ENCODE measurements around the gene EGFLAM.

The EGFLAM gene

DNA sequence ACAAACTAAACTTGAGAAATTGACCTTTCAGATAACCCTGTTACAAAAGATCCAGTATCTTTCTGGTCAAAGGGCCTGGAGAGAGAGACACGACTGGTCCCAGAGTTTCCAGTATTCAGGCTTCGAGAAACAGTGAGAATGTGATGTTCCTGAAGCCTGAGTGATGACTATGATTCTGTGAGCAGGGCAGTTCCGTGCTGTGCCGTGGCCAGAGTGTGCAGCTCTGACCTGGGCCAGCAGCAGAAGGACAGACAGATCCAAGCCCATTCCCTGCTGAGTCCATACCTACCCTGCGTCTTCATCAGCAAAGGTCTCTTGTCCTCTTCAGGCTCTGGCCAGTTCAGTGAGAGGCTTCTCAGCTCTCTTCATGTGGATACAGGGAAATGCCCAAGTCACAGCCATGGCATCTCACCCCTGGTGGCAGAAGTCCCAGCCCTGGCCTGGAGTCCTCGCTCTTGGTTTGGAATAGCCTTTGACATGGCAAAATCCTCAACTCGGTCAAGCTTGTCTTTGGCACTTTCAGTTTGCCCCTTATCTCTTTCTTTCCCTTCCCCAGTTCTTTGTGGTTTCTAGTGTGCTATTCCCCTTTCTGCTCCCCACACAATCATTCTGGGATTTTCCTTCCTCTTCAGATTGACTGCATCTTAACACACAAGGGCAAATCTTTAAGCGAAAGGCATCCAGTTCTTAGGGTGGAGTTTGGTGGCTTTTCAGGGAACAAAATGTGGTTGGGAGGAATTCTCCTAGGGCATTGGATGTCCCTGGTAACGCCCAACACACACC lies 190.4 kb downstream of the EGFLAM start:
- no peak for DNase-seq (ENCODE audit: low spot score)

DNA sequence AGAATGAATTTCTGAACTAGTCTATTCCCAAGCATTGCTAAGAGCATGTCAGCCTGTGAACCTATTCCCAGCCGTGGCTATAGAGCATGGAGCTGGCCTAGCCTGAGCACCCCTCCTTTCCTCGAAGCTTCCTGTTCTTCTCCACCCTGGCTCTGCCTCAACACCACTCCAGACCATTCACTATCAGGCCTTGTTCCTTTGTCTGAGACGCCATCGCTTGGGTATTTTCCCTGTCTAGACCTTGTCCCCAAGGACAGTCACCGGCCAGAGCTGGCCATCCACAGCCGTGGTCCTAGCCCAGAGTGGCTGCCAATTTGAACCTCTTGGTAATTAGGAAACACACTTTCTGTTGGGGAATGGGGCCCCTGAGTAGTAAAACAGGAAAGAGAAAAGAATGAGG lies 192.3 kb downstream of the EGFLAM start:
- DNase-seq (ENCODE audit: low spot score) = no peak

DNA sequence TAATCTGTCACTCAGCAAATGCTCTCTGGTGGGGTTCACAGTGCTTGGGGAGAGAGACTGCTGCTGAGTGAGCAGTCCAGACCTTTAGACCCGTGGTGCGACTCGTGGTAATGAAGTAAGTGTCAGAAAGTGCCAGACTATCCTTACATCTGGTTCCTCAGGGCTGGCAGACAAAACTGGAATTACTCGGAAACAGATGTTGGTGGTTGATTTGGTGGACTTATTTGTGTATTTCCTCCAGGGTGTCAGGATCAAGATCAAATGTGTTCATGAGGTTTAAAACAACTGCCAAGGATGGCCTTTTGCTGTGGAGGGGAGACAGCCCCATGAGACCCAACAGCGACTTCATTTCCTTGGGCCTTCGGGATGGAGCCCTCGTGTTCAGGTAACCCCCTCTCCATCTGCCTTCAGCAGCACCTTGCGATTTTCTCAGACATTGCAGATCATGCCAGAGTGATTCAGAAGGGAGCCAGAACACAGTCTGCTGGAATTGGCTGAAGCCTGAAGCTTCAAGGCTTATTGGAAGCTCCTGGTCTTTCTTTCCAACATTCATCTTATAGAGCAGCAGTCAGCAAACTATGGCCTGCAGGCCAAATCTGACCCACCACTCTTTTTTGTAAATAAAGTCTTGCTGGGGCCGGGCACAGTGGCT lies 192.8 kb downstream of the EGFLAM start:
- no peak for DNase-seq (ENCODE audit: low spot score)

DNA sequence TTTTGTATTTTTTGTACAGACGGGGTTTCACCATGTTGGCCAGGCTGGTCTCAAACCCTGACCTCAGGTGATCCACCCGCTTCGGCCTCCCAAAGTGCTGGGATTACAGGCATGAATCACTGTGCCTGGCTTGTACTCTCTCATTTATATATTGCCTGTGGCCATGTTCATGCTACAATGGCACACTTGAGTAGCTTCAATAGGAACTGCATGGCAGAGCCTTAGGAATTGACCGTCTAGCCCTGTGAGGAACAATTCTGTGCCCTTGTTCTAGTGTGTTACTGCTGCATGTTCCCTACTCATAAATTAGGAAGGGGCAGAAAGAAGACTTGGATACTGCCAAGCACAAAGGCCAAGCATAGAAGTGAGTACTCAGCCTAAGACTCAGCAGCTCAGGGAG lies 193.8 kb downstream of the EGFLAM start:
- no peak for DNase-seq (ENCODE audit: low spot score)

DNA sequence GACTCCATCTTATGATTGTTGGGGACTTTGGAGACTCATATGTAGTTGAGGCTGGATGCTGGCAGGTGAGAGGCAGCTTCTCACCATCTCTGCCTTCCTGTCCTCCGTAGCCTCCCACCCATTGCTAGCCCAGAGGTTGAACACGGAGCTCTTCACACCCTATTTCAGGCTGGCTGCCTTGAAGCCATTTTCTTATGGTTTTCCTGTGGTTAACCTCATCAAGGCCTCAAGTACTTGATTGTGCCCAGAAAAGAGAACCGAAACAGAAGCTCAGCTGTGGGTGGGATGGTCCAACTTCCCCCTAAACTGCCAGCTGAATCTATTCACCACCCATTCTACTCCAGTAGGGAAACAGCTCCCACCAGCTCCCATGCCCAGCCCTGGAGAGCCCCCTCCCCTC lies 195.1 kb downstream of the EGFLAM start:
- DNase-seq (ENCODE audit: low spot score) = no peak

DNA sequence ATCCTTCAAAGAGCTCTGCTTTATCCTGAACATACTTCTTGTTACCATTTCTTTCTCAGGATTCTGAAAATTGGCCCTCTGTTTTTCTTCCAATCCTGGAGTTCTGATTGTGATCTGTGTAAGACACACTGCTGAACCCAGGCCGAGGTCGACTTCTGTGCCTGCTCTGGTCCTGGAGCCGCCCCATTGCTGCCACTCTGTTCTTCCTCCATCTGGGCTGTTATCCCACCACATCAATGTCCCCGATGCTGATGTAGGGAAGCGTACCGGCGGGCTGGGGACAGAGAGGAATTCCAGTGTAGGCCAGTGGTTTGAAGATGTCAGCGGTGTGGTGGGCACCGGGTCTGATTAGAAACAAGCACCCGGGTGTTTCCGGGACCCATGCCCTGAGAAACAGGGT lies 195.6 kb downstream of the EGFLAM start:
- DNase-seq (ENCODE audit: low spot score) = no peak

DNA sequence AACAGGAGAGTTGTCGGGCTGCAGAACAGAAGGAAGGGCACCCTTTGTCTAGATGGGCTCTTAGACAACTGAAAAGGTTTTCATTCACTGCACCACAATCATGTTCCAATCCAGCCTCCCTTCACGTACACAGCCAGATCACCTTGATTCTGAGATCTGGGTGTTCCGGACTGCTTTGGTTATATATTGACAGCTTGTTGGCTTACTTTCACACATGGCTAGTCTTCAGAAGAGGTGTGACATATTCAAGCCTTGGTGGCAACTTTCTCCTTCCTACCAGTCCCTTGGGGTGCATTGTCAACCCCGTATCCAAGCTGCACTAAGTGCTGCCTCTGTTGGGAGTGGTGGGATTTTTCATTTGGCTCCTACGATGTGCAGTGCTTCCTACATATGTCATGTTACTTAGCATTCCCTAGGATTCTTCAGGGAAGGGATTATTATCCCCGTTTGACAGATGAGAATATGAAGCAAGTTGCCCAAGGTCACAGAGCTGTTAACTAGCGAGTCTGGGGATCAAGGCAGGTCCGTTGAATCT lies 197.5 kb downstream of the EGFLAM start:
- no peak for DNase-seq (ENCODE audit: low spot score)

DNA sequence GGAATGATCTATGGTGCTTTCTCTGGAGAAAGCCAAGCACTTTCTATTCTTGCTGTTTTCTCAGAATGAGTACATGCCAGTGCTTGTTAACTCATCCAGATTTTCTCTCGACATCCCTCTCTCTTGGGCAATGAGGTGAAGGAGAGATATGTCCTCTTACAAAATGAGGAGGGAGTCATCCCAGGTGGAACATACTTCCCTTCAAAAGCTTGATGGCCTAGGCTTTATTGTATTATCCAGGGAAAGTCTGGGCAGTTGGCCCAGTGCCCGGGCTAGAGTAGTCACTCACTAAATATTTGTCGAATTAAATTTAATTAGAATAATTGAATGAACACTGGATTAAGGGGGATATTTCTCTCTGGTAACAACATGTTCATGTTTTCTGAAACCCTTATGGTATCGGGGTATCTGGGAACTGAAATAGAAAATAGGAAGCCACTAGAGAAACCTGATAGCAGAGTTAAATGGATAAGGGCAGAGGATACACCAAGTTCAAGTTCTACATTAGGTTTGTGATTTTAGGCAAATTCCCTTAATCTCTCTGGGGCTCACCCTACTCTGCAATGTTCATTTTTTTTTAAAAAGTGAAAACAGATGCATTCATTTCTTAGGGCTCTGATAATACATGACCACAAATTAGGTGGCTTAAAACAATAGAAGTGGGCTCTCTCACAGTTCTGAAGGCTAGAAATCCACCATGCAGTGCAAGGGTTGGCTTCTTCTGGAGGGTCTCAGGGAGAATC lies 198.5 kb downstream of the EGFLAM start:
- no peak for DNase-seq (ENCODE audit: low spot score)

DNA sequence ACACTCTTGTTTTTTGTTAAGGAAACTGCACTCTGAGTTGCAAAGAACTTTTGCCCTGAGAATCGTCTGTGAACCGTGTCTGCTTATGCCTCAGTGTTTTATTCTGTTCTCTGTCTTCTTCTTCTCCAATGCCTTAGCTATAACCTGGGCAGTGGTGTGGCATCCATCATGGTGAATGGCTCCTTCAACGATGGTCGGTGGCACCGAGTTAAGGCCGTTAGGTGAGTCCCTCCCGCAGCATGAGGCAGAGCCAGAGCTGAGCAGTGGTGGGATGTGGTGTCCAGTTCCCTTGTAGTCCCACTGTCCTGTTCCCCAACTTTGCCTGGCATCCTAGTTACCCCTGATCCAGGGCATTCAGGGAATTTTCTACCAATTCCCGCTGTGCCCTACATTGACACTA lies 199.8 kb downstream of the EGFLAM start:
- DNase-seq (ENCODE audit: low spot score) = no peak

DNA sequence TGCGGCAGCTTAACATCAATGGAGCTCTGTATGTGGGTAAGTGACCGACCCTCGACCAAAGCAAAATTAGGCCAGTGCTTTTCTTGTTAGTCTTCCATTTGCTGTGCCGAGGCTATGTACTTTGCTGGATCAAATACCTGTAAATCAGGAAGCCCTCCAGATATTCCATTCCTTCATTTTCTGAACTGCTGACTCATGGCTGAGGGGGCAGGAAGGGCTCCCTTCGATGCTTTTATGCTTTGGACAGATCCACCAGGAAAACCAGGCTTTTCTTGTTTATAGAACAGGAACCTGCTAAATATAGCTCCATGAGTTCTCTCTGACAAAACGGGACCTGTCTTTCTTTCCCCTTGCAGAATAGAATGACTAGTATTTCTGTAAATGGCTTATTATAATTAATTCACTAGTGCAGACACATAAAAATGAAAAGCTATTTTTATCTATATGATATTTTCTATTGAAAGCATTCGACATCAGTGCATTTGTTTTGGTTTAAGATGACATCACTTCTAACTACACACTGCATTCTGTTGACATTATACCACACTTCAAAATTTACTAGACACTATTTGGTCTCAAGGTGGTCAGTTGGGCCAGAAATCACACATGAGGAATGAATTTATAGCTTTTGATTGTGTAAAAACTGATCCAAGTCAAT lies 204.7 kb downstream of the EGFLAM start:
- DNase-seq (ENCODE audit: low spot score) = no peak

DNA sequence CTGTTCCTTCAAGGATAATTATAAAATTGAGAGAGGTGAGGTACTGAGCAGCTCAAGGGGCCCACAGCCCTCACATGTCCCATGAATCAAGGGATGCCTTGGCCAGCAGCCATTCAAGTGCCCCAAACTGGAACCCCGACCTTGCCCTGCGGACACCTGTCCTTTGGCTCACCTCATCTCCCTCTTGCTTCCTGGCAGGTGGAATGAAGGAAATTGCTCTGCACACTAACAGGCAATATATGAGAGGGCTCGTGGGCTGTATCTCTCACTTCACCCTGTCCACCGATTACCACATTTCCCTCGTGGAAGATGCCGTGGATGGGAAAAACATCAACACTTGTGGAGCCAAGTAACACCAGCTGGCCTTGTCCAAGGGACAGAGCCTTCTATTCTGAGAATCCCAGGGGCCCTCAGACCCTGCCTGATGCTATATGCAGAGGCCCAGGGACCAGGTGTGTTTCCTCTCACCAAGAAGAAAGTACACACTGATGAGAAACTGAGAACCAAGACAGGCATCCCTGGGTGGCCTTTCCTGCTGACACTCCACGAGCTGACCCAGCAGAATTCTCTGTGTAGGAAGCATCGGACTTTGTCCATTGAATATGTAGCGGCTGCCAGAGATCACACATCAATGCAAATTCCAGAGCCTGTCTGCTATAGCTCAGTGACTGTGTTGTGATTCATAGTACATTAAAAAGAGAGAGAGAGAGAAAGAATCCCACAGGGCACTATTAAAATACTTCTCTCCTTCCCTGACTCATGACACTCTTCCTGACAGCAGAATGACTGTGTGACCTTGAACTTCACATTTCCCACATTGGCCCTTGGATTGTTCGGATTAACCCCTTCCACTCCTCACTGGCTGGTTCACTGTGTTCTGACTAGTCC lies 205.5 kb downstream of the EGFLAM start:
- peak; percentile 74 for DNase-seq (ENCODE audit: low spot score)

DNA sequence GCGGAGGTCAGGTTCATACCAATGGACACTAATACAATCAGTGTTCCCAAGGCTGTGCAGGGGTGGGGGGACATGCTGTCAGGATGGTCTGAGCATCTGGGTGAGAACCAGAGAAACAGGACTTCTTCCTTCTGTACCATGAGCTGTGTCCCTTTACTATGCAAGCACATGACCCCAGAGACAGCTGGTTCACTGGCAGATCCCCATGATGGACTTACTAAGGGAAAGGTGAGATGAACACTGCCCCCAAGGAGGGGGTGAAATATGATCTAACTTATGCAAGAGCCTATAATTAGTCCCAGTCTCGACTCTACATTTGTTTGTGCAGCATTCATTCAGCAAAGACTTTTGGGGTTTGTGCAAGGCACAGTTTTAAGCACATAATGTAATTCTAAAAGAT lies 206.7 kb downstream of the EGFLAM start:
- DNase-seq (ENCODE audit: low spot score) = no peak

DNA sequence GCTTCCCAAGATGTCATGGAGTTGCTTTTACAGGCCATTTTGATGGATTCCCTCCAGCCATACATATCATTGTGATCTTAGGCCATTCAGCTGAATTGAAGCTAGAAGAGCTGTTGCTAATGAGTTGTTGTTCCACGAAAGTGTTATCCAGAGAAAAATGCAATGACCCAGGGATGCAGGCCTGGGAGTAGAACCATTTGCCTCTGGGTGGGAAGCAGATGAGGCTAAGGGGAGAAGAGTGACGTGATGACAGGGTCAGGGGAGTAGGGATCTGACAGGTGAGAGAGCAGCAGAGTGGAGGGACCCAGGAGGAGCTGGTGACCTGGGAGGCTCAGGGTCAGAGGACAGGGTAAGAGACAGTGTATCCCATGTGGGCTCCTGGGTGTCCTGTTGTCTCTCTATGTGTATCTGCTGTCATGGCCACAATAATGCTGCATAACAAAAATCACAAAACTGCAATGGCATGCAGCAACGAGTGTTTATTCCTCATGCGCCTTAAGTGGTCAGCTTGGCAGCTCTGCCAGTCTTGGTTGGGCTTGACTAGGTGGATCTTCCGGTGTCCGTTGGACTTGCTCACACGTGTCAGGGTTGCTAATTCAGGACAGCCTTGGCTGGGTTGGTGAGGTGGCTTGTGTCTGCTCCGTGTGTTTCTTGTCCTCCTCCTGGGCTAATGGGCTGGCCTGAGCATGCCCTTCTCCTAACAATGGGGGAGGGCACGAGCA lies 207.5 kb downstream of the EGFLAM start:
- no peak for DNase-seq (ENCODE audit: low spot score)

DNA sequence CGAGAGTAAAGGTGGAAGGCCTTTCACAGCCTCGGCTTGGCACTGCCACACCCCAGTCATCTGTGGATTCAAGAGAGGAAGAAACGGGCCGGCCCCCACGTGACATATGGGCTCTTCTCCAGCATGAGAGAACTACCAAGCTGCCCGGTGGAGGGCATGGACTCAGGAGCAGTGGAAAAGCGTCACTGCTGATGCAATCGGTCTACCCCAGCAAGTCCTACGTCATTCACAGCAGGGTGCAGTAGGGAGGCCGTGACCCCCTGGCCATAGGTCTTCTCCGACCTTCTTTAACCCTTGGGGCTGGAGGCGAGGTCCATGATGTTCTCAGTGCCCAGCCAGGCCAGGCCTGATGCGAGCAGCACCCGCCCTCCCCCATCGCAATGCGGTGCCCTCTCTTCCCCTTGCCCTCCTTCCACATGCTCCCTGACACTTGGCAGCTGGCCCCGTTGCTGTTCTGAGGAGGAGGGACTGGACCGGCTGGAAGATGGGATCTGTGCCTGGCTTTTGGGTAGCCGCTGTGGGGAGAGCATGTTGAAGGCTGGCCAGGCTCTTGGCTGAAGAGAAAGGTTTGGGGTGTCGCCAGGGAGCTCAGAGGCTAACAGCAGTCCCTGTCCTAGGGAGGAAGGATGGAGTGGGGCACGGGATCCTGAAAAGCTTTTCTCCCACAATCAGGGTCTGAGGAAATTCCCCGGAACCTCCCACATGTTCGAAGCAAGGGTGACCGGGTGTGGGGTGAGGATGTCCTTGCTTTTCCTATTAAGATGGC lies 208.2 kb downstream of the EGFLAM start:
- no peak for DNase-seq (ENCODE audit: low spot score)

DNA sequence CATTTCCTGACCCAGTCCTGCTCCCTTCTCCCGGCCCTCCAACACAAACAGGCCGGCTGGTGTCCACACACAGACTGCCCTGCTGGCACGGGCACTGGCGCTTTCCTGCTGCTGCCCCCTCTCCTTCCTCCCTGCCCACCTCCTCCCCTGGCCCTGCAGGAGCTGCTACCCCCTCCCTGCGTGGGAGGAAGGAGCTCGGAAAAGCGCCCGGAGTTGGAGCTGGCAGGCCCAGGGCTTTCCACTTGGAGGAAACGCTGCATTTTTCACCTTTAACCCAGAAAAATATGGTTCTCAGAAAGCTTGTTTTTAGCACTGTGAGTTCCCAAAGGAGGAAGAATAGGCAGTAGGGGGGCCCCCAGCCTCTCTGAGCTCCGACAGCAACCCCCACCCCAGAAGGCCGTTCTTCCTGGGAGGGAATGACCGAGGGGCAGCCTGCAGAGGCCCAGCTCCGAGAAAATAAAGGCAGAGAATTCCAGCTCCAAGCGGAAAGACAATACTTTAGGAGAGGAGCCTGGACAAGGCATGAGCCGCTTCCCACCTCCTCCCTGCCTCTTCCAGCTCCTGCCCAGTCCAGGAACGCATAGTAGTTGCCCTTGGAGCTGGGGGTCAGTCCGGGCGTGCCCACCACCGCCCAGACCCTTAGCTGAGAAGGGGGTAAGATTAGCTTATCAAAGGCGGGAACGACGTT lies 209.1 kb downstream of the EGFLAM start:
- no peak for DNase-seq (ENCODE audit: low spot score)

DNA sequence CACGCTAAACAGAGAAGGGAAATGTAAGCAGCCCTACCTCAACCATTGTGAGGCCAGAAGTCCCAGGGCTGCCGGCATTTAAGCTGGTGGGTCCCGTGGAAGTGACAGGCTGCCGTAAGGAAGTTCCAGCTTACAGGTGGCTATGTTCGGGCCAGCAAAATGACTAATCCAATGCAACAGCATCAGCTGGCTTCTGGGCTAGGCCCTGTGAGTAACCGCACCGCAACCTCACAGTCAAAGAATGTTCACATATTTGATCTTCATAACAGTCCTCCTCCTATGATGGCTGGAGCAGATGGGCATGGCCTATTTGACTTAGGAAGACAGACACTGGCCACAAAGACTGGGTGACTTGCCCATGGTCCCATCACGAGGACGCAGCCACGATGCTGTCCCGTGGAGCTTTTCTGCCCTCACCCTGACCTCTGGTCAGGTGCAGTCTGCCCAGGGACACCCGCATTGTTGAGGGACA lies 209.9 kb downstream of the EGFLAM start:
- DNase-seq (ENCODE audit: low spot score) = no peak

DNA sequence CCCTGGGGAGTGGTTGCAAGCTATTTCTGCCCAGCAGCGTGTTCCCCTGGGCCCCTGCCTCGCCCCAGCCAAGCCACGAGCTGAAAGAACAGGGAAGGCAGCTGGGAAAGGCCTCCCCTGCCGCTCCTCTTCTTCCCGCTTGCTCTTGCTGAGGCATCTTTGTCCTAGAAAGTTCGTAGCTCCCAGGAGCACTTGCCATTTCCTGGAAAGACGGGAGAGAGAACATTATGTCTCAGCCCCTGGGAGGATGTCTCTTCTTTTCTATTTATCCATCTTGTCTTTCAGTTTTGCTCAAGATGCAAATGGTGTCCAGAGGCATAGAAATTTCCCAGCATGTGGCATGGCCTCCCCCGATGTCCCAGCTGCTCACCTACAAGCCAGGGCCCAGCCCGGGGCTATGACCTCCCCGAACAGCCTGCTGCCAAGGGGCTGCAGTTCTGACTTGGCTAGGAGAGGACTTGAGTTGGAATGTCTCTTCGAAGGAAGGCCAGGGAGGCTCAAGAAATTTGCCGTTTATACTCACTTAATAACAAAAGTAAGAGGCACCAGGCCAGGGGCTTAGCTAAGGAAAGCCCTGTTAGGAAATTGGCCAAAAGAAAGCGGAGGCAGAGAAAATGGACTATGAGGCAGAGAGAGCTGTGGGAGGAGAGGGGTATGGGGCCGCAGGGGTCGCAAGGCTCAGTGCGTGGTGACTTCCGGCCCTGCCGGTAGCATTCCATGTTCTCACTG lies 210.8 kb downstream of the EGFLAM start:
- DNase-seq (ENCODE audit: low spot score) = no peak

DNA sequence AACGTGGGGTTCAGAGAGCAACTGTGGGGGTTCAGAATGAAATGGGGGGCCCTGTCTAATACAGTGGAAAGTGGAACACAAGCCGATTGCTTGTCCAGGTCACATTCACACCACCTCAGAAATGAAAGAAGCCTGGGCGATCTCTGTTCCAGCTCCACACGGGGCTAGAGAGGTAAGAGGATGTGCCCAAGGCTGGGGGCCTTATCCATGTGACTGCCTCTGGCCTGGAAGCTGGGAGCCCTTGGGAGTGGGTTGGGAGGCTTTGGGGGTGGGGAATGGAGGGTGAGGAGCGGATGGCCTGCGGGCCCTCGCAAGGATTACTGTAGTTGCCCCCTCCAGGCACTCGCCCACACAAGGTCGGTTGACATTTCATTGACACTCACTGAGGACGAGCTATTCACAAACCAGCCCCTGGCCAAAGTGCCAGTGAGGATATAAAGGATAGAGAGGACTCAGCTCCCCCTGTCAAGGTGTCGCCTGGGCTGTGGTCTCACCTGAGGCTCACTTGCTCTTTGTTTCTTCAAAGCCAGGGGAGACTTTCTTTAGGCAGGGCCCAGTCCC lies 211.4 kb downstream of the EGFLAM start:
- DNase-seq (ENCODE audit: low spot score) = no peak

Data from HuH-7.5 (cell line).